Muscle of arm (tissue), 12 donors: ENCODE measurements around the gene DNAH17. TPM values are rescaled to one million over a fixed set of nuclear protein-coding genes. Genes with fewer than 3 reads are reported as not detected.

Source experiments
- DNase-seq: peaks from one replicate; pipeline ENCODE4 v3.0.0-alpha.2; 2013
- polyA plus RNA-seq, 12 donors: library from polyadenylated mRNA; unstranded; fragments of 120-200 nt; gene quantifications; one replicate each; pipeline ENCODE4 v1.2.1, GENCODE V29; 2013; ENCODE audit not compliant: insufficient read length in 12 of 12

Gene DNAH17
- polyA plus RNA-seq, 12 donors, result 1.2 to 4.5 (median 2.4) TPM; not detected in 2

GRCh38 chr17:78432226-78433012, 144.8 kb downstream of the DNAH17 start:
- DNase-seq, result no peak

GRCh38 chr17:78431692-78431958, 145.6 kb downstream of the DNAH17 start:
- DNase-seq, result no peak

GRCh38 chr17:78430892-78431691, 146.1 kb downstream of the DNAH17 start:
- DNase-seq, result no peak

- DNase-seq, result no peak
Measured at GRCh38 chr17:78429618-78429995, 147.6 kb downstream of the DNAH17 start.

GRCh38 chr17:78428836-78429617, 148.2 kb downstream of the DNAH17 start:
- DNase-seq, result no peak

GRCh38 chr17:78428025-78428575, 149.1 kb downstream of the DNAH17 start:
- DNase-seq, result no peak

GRCh38 chr17:78427140-78427539, 150.1 kb downstream of the DNAH17 start:
- DNase-seq, result no peak

- no peak for DNase-seq
Measured at GRCh38 chr17:78426293-78426879, 150.8 kb downstream of the DNAH17 start.

- no peak for DNase-seq
Measured at GRCh38 chr17:78425429-78425828, 151.8 kb downstream of the DNAH17 start.

GRCh38 chr17:78423961-78424675, 153.1 kb downstream of the DNAH17 start:
- no peak for DNase-seq

GRCh38 chr17:78422872-78423588, 154.2 kb downstream of the DNAH17 start:
- no peak for DNase-seq

- DNase-seq, result no peak
Measured at GRCh38 chr17:78422267-78422605, 155.0 kb downstream of the DNAH17 start.

- peak; percentile 68 for DNase-seq
Measured at GRCh38 chr17:78421534-78422266, 155.5 kb downstream of the DNAH17 start.

- no peak for DNase-seq
Measured at GRCh38 chr17:78421084-78421533, 156.1 kb downstream of the DNAH17 start.

- no peak for DNase-seq
Measured at GRCh38 chr17:78419970-78420815, 157.0 kb downstream of the DNAH17 start.

GRCh38 chr17:78418326-78419026, 158.7 kb downstream of the DNAH17 start:
- no peak for DNase-seq

GRCh38 chr17:78417531-78417909, 159.7 kb downstream of the DNAH17 start:
- no peak for DNase-seq
